ENCODE data around the gene NEU1.

NEU1 gene

GRCh38 chr6:31896493-31896855 lies 33.9 kb upstream of the NEU1 start:
- DNase-seq (ENCODE audit: low read depth) = no peak

GRCh38 chr6:31892821-31893220 lies 30.2 kb upstream of the NEU1 start:
- DNase-seq (ENCODE audit: low read depth) = no peak

GRCh38 chr6:31889331-31889972 lies 26.8 kb upstream of the NEU1 start:
- no peak for DNase-seq (ENCODE audit: low read depth)

- DNase-seq (ENCODE audit: low read depth) = peak; percentile 60
Measured at GRCh38 chr6:31888276-31889258, 25.9 kb upstream of the NEU1 start.

- no peak for DNase-seq (ENCODE audit: low read depth)
Measured at GRCh38 chr6:31887173-31888007, 24.8 kb upstream of the NEU1 start.

- no peak for DNase-seq (ENCODE audit: low read depth)
Measured at GRCh38 chr6:31886541-31886991, 23.9 kb upstream of the NEU1 start.

- DNase-seq (ENCODE audit: low read depth) = no peak
Measured at GRCh38 chr6:31884528-31885035, 22.0 kb upstream of the NEU1 start.

GRCh38 chr6:31883676-31884075 lies 21.1 kb upstream of the NEU1 start:
- DNase-seq (ENCODE audit: low read depth) = no peak

GRCh38 chr6:31882344-31882743 lies 19.7 kb upstream of the NEU1 start:
- DNase-seq (ENCODE audit: low read depth) = no peak

GRCh38 chr6:31881136-31881859 lies 18.7 kb upstream of the NEU1 start:
- DNase-seq (ENCODE audit: low read depth) = no peak

- DNase-seq (ENCODE audit: low read depth) = no peak
Measured at GRCh38 chr6:31880616-31881015, 18.0 kb upstream of the NEU1 start.

GRCh38 chr6:31879901-31880300 lies 17.3 kb upstream of the NEU1 start:
- DNase-seq (ENCODE audit: low read depth) = no peak

GRCh38 chr6:31879143-31879542 lies 16.5 kb upstream of the NEU1 start:
- DNase-seq (ENCODE audit: low read depth) = no peak

- no peak for DNase-seq (ENCODE audit: low read depth)
Measured at GRCh38 chr6:31878726-31879125, 16.1 kb upstream of the NEU1 start, which contains the start of gene SLC44A4. TSS of gene SLC44A4 (minus strand) at chr6:31878997. CDS start at chr6:31878980, 17 bp downstream.

- DNase-seq (ENCODE audit: low read depth) = no peak
Measured at GRCh38 chr6:31878222-31878621, 15.6 kb upstream of the NEU1 start.

- no peak for DNase-seq (ENCODE audit: low read depth)
Measured at GRCh38 chr6:31877651-31878161, 15.1 kb upstream of the NEU1 start.

GRCh38 chr6:31877125-31877650 lies 14.6 kb upstream of the NEU1 start:
- DNase-seq (ENCODE audit: low read depth) = no peak

- no peak for DNase-seq (ENCODE audit: low read depth)
Measured at GRCh38 chr6:31876357-31876756, 13.7 kb upstream of the NEU1 start.

- DNase-seq (ENCODE audit: low read depth) = no peak
Measured at GRCh38 chr6:31875877-31876276, 13.3 kb upstream of the NEU1 start.

- DNase-seq (ENCODE audit: low read depth) = no peak
Measured at GRCh38 chr6:31874836-31875572, 12.4 kb upstream of the NEU1 start.
